Stomach smooth muscle (tissue), 2 donors: ENCODE data around the gene BACE2.
"Not testable (repeated sequence)": the region's sequence is repeated elsewhere in the genome, so short reads cannot be mapped to it uniquely, and the experiment has no call there.

Source experiments
- H3K27ac ChIP-seq: one replicate; pipeline ENCODE4 v1.7.0; 2013; ENCODE audit warnings: mild to moderate bottlenecking, low read length, inconsistent platforms
- H3K27me3 ChIP-seq, 2 donors: one replicate each; pipeline ENCODE4 v1.7.0; 2013; ENCODE audit warnings: low read length in 2 of 2; ENCODE audit not compliant: insufficient read depth in 2 of 2, control insufficient read depth in 1 of 2
- H3K36me3 ChIP-seq, 2 donors: one replicate each; pipeline ENCODE4 v1.7.0; 2013; ENCODE audit warnings: low read length in 2 of 2; ENCODE audit not compliant: control insufficient read depth in 2 of 2, insufficient read depth in 2 of 2
- H3K4me1 ChIP-seq: one replicate; pipeline ENCODE4 v1.7.0; 2013; ENCODE audit warnings: low read length; ENCODE audit not compliant: control insufficient read depth, insufficient read depth
- H3K4me3 ChIP-seq, 2 donors: one replicate each; pipeline ENCODE4 v1.7.0; 2013; ENCODE audit warnings: low read length in 2 of 2
- H3K9ac ChIP-seq, 2 donors: one replicate each; pipeline ENCODE4 v1.7.0; 2013; ENCODE audit warnings: low read length in 2 of 2, mild to moderate bottlenecking in 1 of 2
- H3K9me3 ChIP-seq, 2 donors: one replicate each; pipeline ENCODE4 v1.7.0; 2013; ENCODE audit warnings: low read length in 2 of 2; ENCODE audit not compliant: control insufficient read depth in 2 of 2
- donor health status: healthy.
- donor health status: Pancreatic carcinoma.

Gene BACE2

DNA sequence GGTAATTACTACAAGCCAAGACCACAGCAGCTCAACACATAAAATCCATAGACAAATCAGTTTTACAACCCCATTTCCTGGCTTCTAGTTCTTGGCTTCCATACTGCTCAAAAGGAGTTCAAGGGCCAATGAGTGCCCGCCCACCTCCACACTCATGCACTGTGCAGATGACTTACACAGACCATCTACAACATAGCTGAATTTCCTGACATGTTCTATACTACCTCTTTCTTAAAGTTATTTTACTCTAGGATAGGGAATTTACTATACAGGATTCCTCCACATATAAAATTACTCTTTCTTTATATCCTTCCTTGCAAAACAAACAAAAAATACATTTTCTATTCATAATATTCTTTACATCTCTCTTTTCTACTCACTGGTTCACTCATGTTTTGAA lies 14.6 kb downstream of the BACE2 start:
- Histone ChIP-seq H3K9ac (no peak overlapping the region), H3K27me3 (no peaks in the 10 kb centered on the region), H3K27ac (no peak overlapping the region), H3K36me3 (no peaks in the 10 kb centered on the region), H3K4me3 (no peak overlapping the region), H3K9me3 (no peaks in the 10 kb centered on the region), H3K4me1 (peaks cover 26% of the 10 kb centered on the region)

- H3K9ac ChIP-seq = no peak overlapping the region
- H3K4me1 ChIP-seq = peaks cover 25% of the 10 kb centered on the region
- no peaks in the 10 kb centered on the region for H3K36me3 ChIP-seq
- no peaks in the 10 kb centered on the region for H3K9me3 ChIP-seq
- H3K27me3 ChIP-seq = no peaks in the 10 kb centered on the region
- H3K4me3 ChIP-seq = no peak overlapping the region
- H3K27ac ChIP-seq = no peak overlapping the region
Observed at GRCh38 chr21:41183575-41183974, 15.6 kb downstream of the BACE2 start.

DNA sequence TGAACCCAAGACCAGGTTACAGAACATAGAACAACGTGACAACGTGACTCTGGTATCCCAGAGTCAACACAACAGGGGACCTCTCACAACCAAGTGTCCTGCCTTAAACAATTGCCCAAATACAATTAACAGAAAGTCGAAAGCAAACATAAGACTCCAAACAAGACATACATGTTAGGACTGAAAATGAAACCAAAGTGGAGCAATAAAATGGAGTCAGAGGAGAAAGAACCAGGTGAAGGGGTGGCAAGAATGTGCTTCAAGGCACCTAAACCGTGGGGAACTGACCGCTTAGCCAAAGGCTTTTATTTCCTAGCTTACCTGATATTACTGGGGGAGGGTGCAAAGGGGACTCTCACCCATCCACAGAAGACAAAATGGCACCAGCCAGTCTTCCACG lies 17.8 kb downstream of the BACE2 start:
- Histone ChIP-seq H3K4me3 (no peak overlapping the region), H3K27ac (no peak overlapping the region), H3K36me3 (no peaks in the 10 kb centered on the region), H3K4me1 (peaks cover 7% of the 10 kb centered on the region), H3K9ac (no peak overlapping the region), H3K9me3 (no peaks in the 10 kb centered on the region), H3K27me3 (no peaks in the 10 kb centered on the region)

DNA sequence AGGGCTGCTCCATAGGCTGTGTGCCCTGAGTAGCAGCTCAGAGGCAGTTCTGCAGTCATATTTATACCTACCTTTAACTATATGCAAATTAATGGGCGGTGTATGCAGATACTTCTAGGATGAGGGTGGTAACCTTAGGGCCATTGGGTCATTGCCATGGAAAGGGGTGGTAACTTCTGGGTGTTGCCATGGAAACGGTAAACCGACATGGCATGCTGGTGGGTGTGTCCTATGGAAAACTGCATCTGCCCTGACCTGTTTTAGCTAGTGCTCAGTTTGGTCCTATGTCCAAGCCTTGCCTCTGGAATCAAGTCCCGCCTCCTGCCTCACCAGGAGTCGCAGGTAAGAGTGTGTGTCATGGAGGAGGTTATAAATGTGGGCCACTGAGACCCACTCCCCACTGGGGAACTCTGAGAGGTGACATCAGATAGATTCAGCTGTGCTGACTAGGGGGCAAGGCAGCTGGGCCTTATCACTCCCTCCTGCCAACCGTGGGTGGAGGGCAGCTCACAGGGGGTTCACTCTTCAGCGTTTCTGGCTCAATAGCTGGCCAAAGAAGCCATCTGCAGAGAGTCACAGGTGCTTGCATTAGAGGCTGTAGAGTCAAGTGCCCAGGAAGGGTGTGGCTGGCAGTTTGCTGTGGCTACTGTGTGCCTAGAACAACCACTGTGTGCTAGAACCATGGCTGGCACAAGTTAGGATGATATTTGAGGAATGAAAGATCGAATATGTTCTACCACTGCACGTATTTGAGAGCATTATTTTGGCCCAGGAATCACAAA lies 19.0 kb downstream of the BACE2 start:
- Histone ChIP-seq H3K27ac (no peak overlapping the region), H3K4me1 (peaks cover 3% of the 10 kb centered on the region), H3K9ac (no peak overlapping the region), H3K4me3 (no peak overlapping the region), H3K9me3 (no peaks in the 10 kb centered on the region), H3K27me3 (no peaks in the 10 kb centered on the region), H3K36me3 (no peaks in the 10 kb centered on the region)

GRCh38 chr21:41187537-41188025 lies 19.6 kb downstream of the BACE2 start:
- no peaks in the 10 kb centered on the region for H3K27me3 ChIP-seq
- no peak overlapping the region for H3K9ac ChIP-seq
- no peaks in the 10 kb centered on the region for H3K9me3 ChIP-seq
- no peaks in the 10 kb centered on the region for H3K36me3 ChIP-seq
- no peak overlapping the region for H3K4me3 ChIP-seq
- no peak overlapping the region for H3K27ac ChIP-seq
- peaks cover 3% of the 10 kb centered on the region for H3K4me1 ChIP-seq

- Histone ChIP-seq H3K27ac (no peak overlapping the region), H3K4me1 (peaks cover 3% of the 10 kb centered on the region), H3K36me3 (no peaks in the 10 kb centered on the region), H3K9me3 (no peaks in the 10 kb centered on the region), H3K4me3 (no peak overlapping the region), H3K27me3 (no peaks in the 10 kb centered on the region), H3K9ac (no peak overlapping the region)
Observed at GRCh38 chr21:41188486-41189149, 20.7 kb downstream of the BACE2 start.

DNA sequence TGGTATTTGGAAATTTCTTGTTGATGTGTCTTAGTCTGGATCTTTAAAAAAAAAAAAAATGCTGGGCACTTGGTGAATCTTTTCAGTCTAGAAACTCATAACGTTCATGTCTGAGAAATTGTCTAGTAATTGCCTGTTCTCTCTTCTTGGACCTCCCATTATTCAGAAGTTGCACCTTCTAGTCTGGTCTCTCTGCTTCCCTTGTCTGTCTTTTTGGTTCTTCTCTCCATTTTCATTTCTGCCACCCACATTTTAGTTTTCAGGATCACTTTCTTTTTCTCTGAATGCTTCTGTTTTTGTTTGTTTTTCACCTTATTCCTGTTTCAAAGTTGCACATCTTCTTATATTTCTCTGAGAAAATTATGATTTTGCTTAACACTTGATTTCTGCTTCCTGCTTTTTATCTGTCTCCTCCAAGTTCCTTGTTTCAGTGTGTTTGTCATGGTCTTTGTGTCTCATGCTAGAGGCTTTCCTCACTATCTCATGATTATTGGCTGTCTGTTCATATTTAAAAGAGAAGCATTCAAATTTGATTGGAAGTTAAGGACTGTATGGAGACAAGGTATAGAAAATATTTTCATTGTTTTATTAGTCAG lies 21.3 kb downstream of the BACE2 start:
- Histone ChIP-seq H3K4me3 (no peak overlapping the region), H3K27me3 (no peaks in the 10 kb centered on the region), H3K36me3 (no peaks in the 10 kb centered on the region), H3K9ac (no peak overlapping the region), H3K27ac (no peak overlapping the region), H3K9me3 (no peaks in the 10 kb centered on the region), H3K4me1 (peaks cover 3% of the 10 kb centered on the region)

- H3K36me3 ChIP-seq, H3K27ac ChIP-seq, H3K4me3 ChIP-seq, H3K27me3 ChIP-seq, H3K9me3 ChIP-seq, H3K9ac ChIP-seq, H3K4me1 ChIP-seq: not testable (repeated sequence)
Observed at GRCh38 chr21:41192552-41192951, 24.6 kb downstream of the BACE2 start.

DNA sequence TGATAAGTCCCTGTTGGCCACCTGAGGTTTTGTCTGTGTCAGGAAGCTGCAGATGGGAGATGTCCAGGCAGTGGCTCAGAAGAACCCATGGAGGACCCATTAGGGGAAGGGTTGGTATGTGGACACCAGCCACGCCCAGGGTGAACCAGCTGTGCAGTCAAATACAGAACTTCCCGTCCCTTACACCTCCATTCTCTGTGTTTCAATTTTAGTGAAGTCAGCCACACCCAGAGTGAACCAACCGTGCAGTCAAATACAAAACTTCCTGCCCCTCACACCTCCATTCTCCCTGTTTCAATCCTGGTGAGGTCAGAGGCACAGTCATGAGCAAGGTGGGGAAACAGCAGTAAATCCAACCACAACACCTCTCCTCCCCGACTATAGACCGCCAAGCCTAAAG lies 27.4 kb downstream of the BACE2 start:
- no peak overlapping the region for H3K27ac ChIP-seq

DNA sequence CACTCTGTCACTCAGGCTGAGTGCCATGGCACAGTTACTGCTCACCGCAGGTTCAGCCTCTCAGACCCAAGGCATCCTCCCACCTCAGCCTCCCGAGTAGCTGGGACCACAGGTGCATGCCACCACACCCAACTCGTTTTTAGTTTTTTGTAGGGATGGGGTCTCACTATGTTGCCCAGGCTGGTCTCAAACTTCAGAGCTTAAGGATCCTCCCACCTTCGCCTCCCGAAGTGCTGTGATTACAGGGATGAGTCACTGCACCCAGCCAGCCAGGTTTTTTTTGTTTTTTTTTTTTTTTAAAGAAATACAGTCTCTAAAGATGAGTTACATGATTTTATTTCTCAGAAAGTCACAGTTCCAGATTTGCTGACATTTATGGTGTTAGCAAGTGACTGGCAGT lies 29.0 kb downstream of the BACE2 start:
- Histone ChIP-seq H3K27ac (no peak overlapping the region), H3K9ac (no peak overlapping the region), H3K36me3 (no peaks in the 10 kb centered on the region), H3K4me3 (no peak overlapping the region), H3K9me3 (no peaks in the 10 kb centered on the region), H3K27me3 (no peaks in the 10 kb centered on the region), H3K4me1 (peaks cover 4% of the 10 kb centered on the region)

More for the DNA sequence above, 27.4 kb downstream of the BACE2 start:
- Histone ChIP-seq H3K4me3 (no peak overlapping the region), H3K4me1 (no peaks in the 10 kb centered on the region), H3K36me3 (no peaks in the 10 kb centered on the region), H3K9ac (no peak overlapping the region), H3K27me3 (no peaks in the 10 kb centered on the region), H3K9me3 (no peaks in the 10 kb centered on the region)

DNA sequence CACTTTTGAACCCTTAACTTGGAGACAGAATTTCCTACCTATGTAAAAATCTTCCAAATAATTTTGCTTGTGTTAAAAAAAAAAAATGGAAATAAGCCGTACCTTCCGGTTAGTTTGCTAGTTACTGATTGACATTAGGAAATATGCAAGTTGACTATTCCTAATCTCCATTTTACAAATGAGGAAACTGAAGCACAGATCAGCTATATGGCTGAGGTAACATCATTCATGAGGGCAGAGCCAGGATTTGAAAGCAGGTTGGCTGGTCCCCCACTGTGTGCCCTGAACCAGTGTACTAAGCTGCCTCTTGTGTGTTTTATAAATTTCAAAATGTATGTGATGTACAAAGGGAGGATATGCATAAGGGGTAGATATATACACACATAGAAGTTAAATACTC lies 29.6 kb downstream of the BACE2 start:
- Histone ChIP-seq H3K4me3 (no peak overlapping the region), H3K27ac (no peak overlapping the region), H3K9me3 (no peaks in the 10 kb centered on the region), H3K9ac (no peak overlapping the region), H3K36me3 (no peaks in the 10 kb centered on the region), H3K4me1 (peaks cover 4% of the 10 kb centered on the region), H3K27me3 (no peaks in the 10 kb centered on the region)
